Heart left ventricle (tissue), 13 donors: ENCODE data around the gene SPDL1.

ENCODE experiments used
- POLR2A ChIP-seq, 2 donors: fragments of 450-650 bp; IDR thresholded peaks; one replicate each; pipeline ENCODE4 v1.6.1; 2017; ENCODE audit warnings: antibody characterized with exemption in 2 of 2, mild to moderate bottlenecking in 2 of 2, moderate library complexity in 2 of 2
- TF ChIP-seq, protein P1 (sequence below), 12 donors: fragments of 200-600 bp; sonication (generic) in 4 of 12; IDR thresholded peaks; one replicate each; pipeline versions ENCODE4 v1.5.0 to v1.8.0; 2018 to 2022; ENCODE audit warnings: antibody characterized with exemption in 12 of 12, mild to moderate bottlenecking in 5 of 12
- donor health status: ischemic (EF 13 %, LVEDD 7.1; RV severe dilation, severe dysfunction).
- donor health status: DM: no; HTN: yes; CAD: no.
- donor health status: DM: no; HTN: no; CAD: no.
- donor health status: ischemic (EF 25% LVEDD 6.9; RV normal size, moderate dysfunction).
- donor health status: ischemic (EF 25% LVEDD 5.7; RV mildly dilated, moderate dysfunction).
- donor health status: ischemic (EF 35%, LVEDD 5.7; RV mildly dilated, moderate dysfunction).
- donor health status: nonischemic (EF 11% LVEDD 7.7; RV severe dilation, severe dysfunction).
- donor health status: DM: yes; HTN: yes; CAD: no.
- donor health status: PGD.
- donor health status: ischemic (EF 29% LVEDD 5.4; RV normal size, mild dysfunction).
- donor health status: nonischemic (EF 23%, LVEDD 6.1; RV moderate dilation, normal function).

DNA sequence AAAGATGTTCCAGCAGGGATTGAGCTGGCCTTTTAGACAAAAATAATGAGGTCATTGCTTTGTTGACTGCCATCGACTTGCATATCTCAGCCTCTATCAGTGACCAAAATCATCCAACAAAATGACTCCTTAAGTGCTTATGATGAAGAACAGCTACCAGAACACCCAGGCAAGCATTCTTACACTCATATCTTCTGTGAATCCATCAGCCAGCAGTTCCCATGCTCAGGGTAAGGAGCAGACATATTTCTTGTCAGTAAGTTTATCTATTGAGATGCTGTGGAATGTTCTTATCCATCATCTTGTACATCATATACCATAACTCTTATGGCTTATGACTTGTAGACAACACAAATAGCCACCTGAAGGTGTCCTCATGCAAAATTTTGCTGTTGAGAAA, 20.2 kb upstream of the SPDL1 start:
- TF ChIP-seq, protein P1, sequence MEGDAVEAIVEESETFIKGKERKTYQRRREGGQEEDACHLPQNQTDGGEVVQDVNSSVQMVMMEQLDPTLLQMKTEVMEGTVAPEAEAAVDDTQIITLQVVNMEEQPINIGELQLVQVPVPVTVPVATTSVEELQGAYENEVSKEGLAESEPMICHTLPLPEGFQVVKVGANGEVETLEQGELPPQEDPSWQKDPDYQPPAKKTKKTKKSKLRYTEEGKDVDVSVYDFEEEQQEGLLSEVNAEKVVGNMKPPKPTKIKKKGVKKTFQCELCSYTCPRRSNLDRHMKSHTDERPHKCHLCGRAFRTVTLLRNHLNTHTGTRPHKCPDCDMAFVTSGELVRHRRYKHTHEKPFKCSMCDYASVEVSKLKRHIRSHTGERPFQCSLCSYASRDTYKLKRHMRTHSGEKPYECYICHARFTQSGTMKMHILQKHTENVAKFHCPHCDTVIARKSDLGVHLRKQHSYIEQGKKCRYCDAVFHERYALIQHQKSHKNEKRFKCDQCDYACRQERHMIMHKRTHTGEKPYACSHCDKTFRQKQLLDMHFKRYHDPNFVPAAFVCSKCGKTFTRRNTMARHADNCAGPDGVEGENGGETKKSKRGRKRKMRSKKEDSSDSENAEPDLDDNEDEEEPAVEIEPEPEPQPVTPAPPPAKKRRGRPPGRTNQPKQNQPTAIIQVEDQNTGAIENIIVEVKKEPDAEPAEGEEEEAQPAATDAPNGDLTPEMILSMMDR (IDR thresholded peaks at IDR 0.05): no peak
- no peak for TF ChIP-seq POLR2A (IDR thresholded peaks at IDR 0.05)
